Non-pigmented ciliary epithelial cell (primary cell): ENCODE data around the gene SPATA6L.
"Not testable (repeated sequence)": the region's sequence is repeated elsewhere in the genome, so short reads cannot be mapped to it uniquely, and the experiment has no call there.

Source experiments
- DNase-seq: peaks from one replicate; pipeline ENCODE4 v3.0.0-alpha.2; 2010; ENCODE audit warnings: low read depth

The SPATA6L gene

DNA sequence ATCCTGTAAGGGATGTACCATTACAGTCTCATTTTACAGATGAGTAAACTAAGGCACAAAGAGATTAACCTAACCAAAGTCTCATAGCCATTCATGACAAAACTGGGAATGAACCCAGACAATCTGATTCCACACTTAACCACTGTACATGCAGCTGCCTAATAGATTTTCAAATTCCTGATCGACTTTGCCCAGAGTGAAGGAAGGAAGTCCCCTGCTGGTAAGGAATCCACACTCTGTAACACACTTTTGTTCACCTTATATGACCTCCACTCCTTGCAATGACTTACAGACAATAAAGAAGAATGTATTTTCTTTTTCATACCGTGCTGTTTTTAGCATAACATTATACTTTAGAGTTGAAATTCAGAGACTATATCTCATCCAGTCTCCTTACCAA is 35.4 kb downstream of the SPATA6L start:
- DNase-seq = no peak

DNA sequence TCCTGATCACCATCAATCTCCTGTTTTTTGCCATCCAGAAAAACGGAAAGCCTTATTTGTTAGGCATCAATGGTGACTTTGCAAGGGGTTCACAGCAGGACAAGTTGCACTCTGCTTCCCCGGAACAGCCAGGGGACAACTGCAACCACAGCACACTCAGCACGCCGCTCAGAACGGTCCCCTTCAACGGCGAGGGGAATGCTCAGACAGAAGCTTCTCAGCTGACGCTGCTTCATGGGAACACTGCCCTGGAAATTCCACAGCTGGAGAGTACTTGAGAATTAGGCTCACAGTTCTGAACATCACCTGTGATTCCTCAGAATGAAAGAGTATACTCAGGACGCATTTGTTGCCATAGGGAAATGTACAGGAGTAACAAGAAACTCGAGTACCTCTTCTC is 44.3 kb downstream of the SPATA6L start:
- DNase-seq = no peak

GRCh38 chr9:4620881-4621555 is 45.3 kb downstream of the SPATA6L start:
- DNase-seq = no peak

DNA sequence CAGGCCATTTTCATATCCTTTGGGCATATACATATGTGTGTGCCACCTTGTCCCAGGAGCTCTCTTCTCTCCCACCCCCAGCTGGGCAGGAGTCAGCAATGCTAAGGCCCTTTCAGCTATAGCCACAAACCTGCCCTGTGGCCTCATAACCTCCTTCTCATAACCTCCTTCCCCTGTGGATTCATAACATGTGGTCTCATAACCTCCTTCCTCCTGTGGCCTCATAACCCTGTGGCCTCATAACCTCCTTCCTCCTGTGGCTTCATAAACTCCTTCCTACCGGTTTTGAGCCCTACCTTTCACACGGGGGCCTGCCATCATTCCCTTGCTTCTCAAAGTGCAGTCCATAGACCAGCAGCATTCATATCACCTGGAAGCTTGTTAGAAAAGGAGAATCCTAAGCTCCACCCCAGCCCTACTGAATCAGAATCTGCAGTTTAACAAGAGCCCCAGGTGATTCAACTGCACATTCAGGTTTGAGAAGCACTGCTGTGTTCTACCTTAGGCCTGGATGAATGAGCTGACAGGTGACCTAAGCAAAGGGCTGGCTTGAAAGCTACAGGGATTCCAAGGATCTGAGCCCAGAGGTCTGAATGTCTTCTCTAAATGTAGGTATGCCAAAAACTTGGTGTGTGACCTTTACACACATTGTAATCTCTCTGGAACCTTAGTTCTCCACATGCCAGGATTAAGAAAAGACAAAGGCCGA is 46.1 kb downstream of the SPATA6L start:
- no peak for DNase-seq

DNA sequence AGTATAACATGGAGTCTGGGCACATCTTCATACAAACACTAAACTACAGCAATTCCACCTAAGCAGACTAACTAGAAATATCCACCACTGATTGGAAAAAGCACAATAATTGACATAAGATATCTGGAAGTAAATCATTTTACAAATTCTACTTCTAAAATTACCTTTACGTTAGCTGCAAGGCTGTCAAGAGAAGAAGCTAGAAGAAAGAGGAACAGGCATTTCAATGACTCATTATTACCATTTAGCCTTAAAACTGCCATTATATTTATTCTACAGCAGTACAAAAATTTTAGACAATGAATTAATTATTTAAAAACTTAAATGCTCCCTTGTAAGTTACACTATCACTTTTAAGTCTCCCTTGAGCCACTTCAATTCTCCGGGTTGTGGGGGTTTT is 47.6 kb downstream of the SPATA6L start:
- DNase-seq = no peak

- no peak for DNase-seq
Measured at GRCh38 chr9:4617752-4618151, 48.5 kb downstream of the SPATA6L start.

- DNase-seq = no peak
Measured at GRCh38 chr9:4615778-4616177, 50.5 kb downstream of the SPATA6L start.

- DNase-seq = peak; percentile 40
Measured at GRCh38 chr9:4615251-4615650, 51.0 kb downstream of the SPATA6L start.

- no peak for DNase-seq
Measured at GRCh38 chr9:4614627-4615026, 51.7 kb downstream of the SPATA6L start.

DNA sequence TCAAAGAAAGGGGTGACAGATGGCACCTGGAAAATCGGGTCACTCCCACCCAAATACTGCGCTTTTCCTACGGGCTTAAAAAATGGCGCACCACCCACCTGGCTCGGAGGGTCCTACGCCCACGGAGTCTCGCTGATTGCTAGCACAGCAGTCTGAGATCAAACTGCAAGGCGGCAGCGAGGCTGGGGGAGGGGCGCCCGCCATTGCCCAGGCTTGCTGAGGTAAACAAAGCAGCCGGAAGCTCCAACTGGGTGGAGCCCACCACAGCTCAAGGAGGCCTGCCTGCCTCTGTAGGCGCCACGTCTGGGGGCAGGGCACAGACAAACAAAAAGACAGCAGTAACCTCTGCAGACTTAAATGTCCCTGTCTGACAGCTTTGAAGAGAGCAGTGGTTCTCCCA is 60.2 kb downstream of the SPATA6L start:
- DNase-seq = not testable (repeated sequence)

DNA sequence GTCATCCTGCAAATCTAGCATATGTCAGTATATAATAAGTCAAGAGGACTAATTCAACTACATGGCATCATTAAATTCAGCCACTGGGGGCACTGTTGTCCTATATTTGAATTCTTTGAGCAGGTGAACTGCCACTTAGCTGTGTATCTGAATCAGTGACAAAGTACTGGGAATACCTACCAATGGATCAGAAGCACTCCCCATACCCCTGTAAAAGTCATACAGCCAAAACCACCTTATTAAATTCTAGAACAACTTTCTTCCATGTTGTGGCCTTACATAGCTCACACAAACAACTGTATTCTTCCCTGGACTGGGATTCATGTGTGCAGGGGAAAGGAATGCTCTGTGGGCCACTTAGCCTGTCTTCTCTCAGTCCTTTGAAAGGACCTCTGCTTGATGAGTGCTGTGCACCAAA is 61.6 kb downstream of the SPATA6L start:
- no peak for DNase-seq

- no peak for DNase-seq
Measured at GRCh38 chr9:4603830-4604229, 62.5 kb downstream of the SPATA6L start.

- DNase-seq = no peak
Measured at GRCh38 chr9:4600368-4600767, 65.9 kb downstream of the SPATA6L start.

- no peak for DNase-seq
Measured at GRCh38 chr9:4596165-4596922, 69.9 kb downstream of the SPATA6L start.

GRCh38 chr9:4594994-4595393 is 71.3 kb downstream of the SPATA6L start:
- DNase-seq = no peak

DNA sequence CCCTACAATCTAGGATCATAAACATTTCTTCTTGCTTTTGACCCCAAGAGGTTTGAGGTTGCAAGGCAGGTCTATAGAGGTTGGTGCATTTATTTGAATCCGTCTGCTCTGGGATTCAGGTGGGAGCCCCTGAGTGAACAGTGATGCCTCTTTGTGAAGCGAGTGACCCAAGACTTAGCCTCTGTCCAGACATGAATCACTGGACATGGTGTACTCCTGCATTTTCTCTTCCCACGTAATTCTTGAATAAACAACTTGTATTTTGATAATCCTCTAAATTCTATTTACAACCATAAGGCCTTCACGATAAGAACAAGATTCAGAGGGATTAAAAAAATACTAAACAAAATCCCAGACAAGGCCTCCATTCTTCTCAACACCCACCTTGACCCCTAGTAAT is 71.7 kb downstream of the SPATA6L start:
- no peak for DNase-seq

GRCh38 chr9:4592886-4593285 is 73.4 kb downstream of the SPATA6L start:
- no peak for DNase-seq

- DNase-seq = no peak
Measured at GRCh38 chr9:4592295-4592694, 74.0 kb downstream of the SPATA6L start.

DNA sequence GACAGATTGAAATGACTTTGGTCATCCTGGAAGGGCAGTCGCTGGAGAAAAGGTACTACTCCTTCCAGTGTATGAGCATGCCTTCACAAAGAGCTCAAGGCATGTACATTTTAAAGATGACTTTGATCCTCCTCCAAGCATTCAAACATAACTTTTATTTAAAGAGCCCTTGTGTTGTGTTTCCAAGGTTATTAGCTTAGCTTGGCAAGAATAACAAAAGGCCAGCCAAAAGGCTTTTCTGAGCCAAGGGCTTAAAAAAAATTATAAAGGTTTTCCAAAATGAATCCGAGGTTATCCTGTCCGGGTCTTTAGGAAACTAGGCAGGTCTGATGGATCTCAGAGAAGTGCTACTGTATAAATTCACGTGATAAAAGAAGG is 75.2 kb downstream of the SPATA6L start:
- no peak for DNase-seq

GRCh38 chr9:4590430-4591122 is 75.7 kb downstream of the SPATA6L start:
- no peak for DNase-seq

GRCh38 chr9:4588721-4589120 is 77.6 kb downstream of the SPATA6L start:
- DNase-seq = no peak

DNA sequence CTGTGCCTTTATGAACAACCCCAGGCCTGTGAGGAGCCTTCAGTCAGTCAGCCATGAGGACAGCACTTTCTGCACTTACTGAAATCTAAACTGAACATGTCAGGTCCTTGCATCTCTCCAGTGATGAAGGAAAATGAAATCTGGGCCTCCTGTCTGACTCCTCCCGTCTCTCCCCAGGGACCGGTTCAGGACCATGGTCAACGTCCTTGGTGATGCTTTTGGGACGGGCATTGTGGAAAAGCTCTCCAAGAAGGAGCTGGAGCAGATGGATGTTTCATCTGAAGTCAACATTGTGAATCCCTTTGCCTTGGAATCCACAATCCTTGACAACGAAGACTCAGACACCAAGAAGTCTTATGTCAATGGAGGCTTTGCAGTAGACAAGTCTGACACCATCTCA is 81.1 kb downstream of the SPATA6L start:
- no peak for DNase-seq

DNA sequence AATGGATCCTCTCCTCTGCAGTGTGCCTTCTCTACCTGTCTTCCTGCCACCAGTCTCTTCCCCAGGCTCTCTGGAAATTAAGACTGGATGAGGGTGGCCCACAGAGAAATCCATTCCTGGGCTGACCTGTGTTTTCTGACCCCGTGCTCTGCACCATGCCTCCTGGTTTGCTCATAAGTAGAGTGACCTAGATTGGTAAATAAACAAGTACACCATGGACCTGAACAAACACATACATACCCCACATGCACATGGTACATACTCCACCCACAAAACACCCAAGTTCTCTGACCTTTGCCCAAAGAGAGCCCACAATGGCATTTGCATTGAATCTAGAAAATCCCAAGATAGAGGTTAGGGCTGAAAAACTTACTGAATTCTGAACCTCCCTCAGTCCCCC is 81.6 kb downstream of the SPATA6L start:
- no peak for DNase-seq
